H9 (cell line): ENCODE data around the gene ITSN1. TPM values are rescaled to one million over a fixed set of nuclear protein-coding genes. Genes with fewer than 3 reads are reported as not detected.

Experiments used
- DNase-seq: peaks from one replicate; pipeline ENCODE4 v3.0.0-alpha.2; 2017
- H2AFZ ChIP-seq: one replicate; pipeline ENCODE4 v1.6.1; 2013; ENCODE audit warnings: mild to moderate bottlenecking, low read length, control low read depth, moderate library complexity
- H2AK5ac ChIP-seq: 2 replicates; pipeline ENCODE4 v1.6.1; 2013; ENCODE audit warnings: low read length, control low read depth, mixed read lengths; ENCODE audit not compliant: insufficient read length
- H2BK120ac ChIP-seq: one replicate; pipeline ENCODE4 v1.6.1; 2013; ENCODE audit warnings: low read depth, mild to moderate bottlenecking, low read length, control low read depth, inconsistent platforms; ENCODE audit not compliant: poor library complexity, severe bottlenecking
- H2BK12ac ChIP-seq: 2 replicates; pipeline ENCODE4 v1.6.1; 2013; ENCODE audit warnings: low read length, control low read depth, mixed read lengths, low read depth; ENCODE audit not compliant: insufficient read length
- H2BK15ac ChIP-seq: 2 replicates; pipeline ENCODE4 v1.6.1; 2013; ENCODE audit warnings: low read depth, low read length, control low read depth
- H2BK20ac ChIP-seq: one replicate; pipeline ENCODE4 v1.6.1; 2013; ENCODE audit warnings: low read depth, mild to moderate bottlenecking, low read length, control low read depth, inconsistent platforms; ENCODE audit not compliant: poor library complexity, severe bottlenecking
- H2BK5ac ChIP-seq: 2 replicates; pipeline ENCODE4 v1.6.1; 2013; ENCODE audit warnings: low read length, control low read depth, mixed read lengths; ENCODE audit not compliant: insufficient read length
- H3K14ac ChIP-seq: 2 replicates; pipeline ENCODE4 v1.6.1; 2013; ENCODE audit warnings: low read length, control low read depth; ENCODE audit not compliant: insufficient read depth
- H3K18ac ChIP-seq: 2 replicates; pipeline ENCODE4 v1.6.1; 2013; ENCODE audit warnings: low read depth, mild to moderate bottlenecking, mixed read lengths, low read length, control low read depth; ENCODE audit not compliant: insufficient read length
- H3K23ac ChIP-seq: 2 replicates; pipeline ENCODE4 v1.6.1; 2013; ENCODE audit warnings: low read length, control low read depth, mixed read lengths, low read depth; ENCODE audit not compliant: insufficient read length
- H3K23me2 ChIP-seq: 2 replicates; pipeline ENCODE4 v1.6.1; 2013; ENCODE audit warnings: low read depth, mild to moderate bottlenecking, mixed read lengths, low read length, control low read depth; ENCODE audit not compliant: insufficient read length, poor library complexity, severe bottlenecking
- H3K27ac ChIP-seq: 2 replicates; pipeline ENCODE4 v1.5.1; 2013; ENCODE audit warnings: low read length, control low read depth, mixed read lengths, low read depth; ENCODE audit not compliant: insufficient read length
- H3K27me3 ChIP-seq: 2 replicates; pipeline ENCODE4 v1.6.1; 2013; ENCODE audit warnings: low read length, control low read depth, inconsistent platforms; ENCODE audit not compliant: insufficient read depth
- H3K4ac ChIP-seq: 2 replicates; pipeline ENCODE4 v1.6.1; 2013; ENCODE audit warnings: low read depth, mild to moderate bottlenecking, control low read depth, inconsistent platforms, low read length, moderate library complexity
- H3K4me1 ChIP-seq: 2 replicates; pipeline ENCODE4 v1.6.1; 2013; ENCODE audit warnings: low read length, control low read depth, inconsistent platforms; ENCODE audit not compliant: insufficient read depth
- H3K4me2 ChIP-seq: 2 replicates; pipeline ENCODE4 v1.6.1; 2013; ENCODE audit warnings: low read length, control low read depth, mixed read lengths; ENCODE audit not compliant: insufficient read length, insufficient read depth
- H3K56ac ChIP-seq: 2 replicates; pipeline ENCODE4 v1.6.1; 2013; ENCODE audit warnings: low read depth, mild to moderate bottlenecking, mixed read lengths, low read length, control low read depth; ENCODE audit not compliant: insufficient read length
- H3K79me1 ChIP-seq: 2 replicates; pipeline ENCODE4 v1.6.1; 2013; ENCODE audit warnings: low read depth, mild to moderate bottlenecking, moderate library complexity, low read length, control low read depth, inconsistent platforms; ENCODE audit not compliant: insufficient read depth, poor library complexity, severe bottlenecking
- H3K79me2 ChIP-seq: 2 replicates; pipeline ENCODE4 v1.6.1; 2013; ENCODE audit warnings: low read length, control low read depth, inconsistent platforms; ENCODE audit not compliant: insufficient read depth
- H3K9ac ChIP-seq: 2 replicates; pipeline ENCODE4 v1.6.1; 2013; ENCODE audit warnings: low read length, control low read depth, mixed read lengths; ENCODE audit not compliant: insufficient read length; ENCODE audit errors: extremely low read depth
- H3K9me3 ChIP-seq: one replicate; pipeline ENCODE4 v1.6.1; 2013; ENCODE audit warnings: low read depth, low read length, inconsistent platforms; ENCODE audit not compliant: control insufficient read depth
- H3T11ph ChIP-seq: one replicate; pipeline ENCODE4 v1.6.1; 2013; ENCODE audit warnings: mild to moderate bottlenecking, low read length, control low read depth, inconsistent platforms
- H4K20me1 ChIP-seq: one replicate; pipeline ENCODE4 v1.6.1; 2013; ENCODE audit not compliant: control insufficient read depth, insufficient read length, insufficient read depth
- H4K5ac ChIP-seq: 2 replicates; pipeline ENCODE4 v1.6.1; 2013; ENCODE audit warnings: low read depth, mild to moderate bottlenecking, mixed read lengths, low read length, control low read depth; ENCODE audit not compliant: insufficient read length
- H4K8ac ChIP-seq: replicated peaks from 2 replicates; pipeline ENCODE4 v1.6.1; 2013; ENCODE audit warnings: low read length, control low read depth, mixed read lengths, low read depth; ENCODE audit not compliant: insufficient read length
- H4K91ac ChIP-seq: 2 replicates; pipeline ENCODE4 v1.6.1; 2013; ENCODE audit warnings: low read depth, mild to moderate bottlenecking, moderate library complexity, mixed read lengths, low read length, control low read depth; ENCODE audit not compliant: insufficient read length
- H3K27ac Mint-ChIP-seq, 3 experiments: 2 replicates in 2 of 3; 3 replicates in 1 of 3; pipeline ENCODE4 v1.8.0; 2020 to 2021; ENCODE audit warnings: mixed read lengths in 3 of 3, mild to moderate bottlenecking in 1 of 3, moderate library complexity in 1 of 3
- H3K27me3 Mint-ChIP-seq: 2 replicates; pipeline ENCODE4 v1.8.0; 2021; ENCODE audit warnings: low read depth, mild to moderate bottlenecking, moderate library complexity, mixed read lengths
- H3K36me3 Mint-ChIP-seq, 3 experiments: 2 replicates in 2 of 3; 3 replicates in 1 of 3; pipeline ENCODE4 v1.8.0; 2020 to 2021; ENCODE audit warnings: low read depth in 3 of 3, mixed read lengths in 3 of 3; ENCODE audit not compliant: insufficient read depth in 1 of 3
- H3K4me1 Mint-ChIP-seq, 2 experiments: 2 replicates each; pipeline ENCODE4 v1.8.0; 2020; ENCODE audit warnings: mixed read lengths in 2 of 2
- H3K4me3 Mint-ChIP-seq, 2 experiments: 2 replicates in 1 of 2; 3 replicates in 1 of 2; pipeline ENCODE4 v1.8.0; 2020 to 2021; ENCODE audit warnings: mild to moderate bottlenecking in 2 of 2, mixed read lengths in 2 of 2, moderate library complexity in 1 of 2
- H3K9me3 Mint-ChIP-seq, 2 experiments: 2 replicates in 1 of 2; 3 replicates in 1 of 2; pipeline ENCODE4 v1.8.0; 2020; ENCODE audit warnings: mild to moderate bottlenecking in 2 of 2, mixed read lengths in 2 of 2, moderate library complexity in 1 of 2
- WGBS: extraction: QIAGEN DNeasy Blood & Tissue Kit; methylation state at CpG from one replicate; pipeline ENCODE4 v1.1.7; 2013; ENCODE audit warnings: missing lambda C conversion rate, low lambda C conversion rate, mixed read lengths; ENCODE audit not compliant: insufficient read length; ENCODE audit errors: extremely low coverage; 5-methylcytosine and 5-hydroxymethylcytosine counted together
- total RNA-seq: library from RNA; stranded (reverse); gene quantifications from 2 replicates; pipeline ENCODE4 v1.2.1, GENCODE V29; 2021
- TF ChIP-seq, protein P1 (sequence below): fragments of 200-600 bp; sonication (generic); conservative IDR thresholded peaks from 3 replicates; pipeline ENCODE4 v1.8.0; 2021; ENCODE audit warnings: antibody characterized with exemption, mild to moderate bottlenecking

Gene ITSN1
- total RNA-seq, 1 experiment from 2014 or later = 94.2 TPM

DNA sequence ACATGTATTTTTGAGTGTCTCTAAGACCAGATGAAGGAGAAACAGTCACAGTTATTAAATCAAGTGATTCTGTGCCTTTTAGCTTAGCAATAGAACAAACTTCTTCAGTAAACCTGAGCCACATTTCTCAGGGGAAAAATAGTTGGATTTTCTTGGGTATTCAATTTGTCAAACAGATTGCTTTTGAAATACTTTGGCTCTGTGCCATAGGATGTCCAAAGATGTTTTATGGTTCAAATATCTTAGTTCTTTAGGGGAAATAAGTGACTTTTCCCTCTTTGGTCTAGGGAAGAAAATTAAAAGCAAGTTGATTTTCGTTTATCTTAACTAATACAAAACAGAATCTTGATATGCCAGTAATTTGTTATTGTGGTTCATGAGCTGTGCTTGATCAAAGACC is 147.4 kb downstream of the ITSN1 start:
- no peak overlapping the region for H2AFZ ChIP-seq

More for the DNA sequence above, 147.4 kb downstream of the ITSN1 start:
- H2BK20ac ChIP-seq = no peak overlapping the region
- H4K91ac ChIP-seq = no peak overlapping the region
- Mint-ChIP-seq H3K4me1 (peaks cover 27 to 32% of the 10 kb centered on the region in 2 experiments), H3K36me3 (peaks cover 2 to 31% (median 2%) of the 10 kb centered on the region in 3 experiments; a peak in 6 of 7 replicates), H3K9me3 (no peaks in the 10 kb centered on the region), H3K4me3 (no peak overlapping the region), H3K27ac (no peak overlapping the region), H3K27me3 (no peaks in the 10 kb centered on the region)
- no CpG with 5 or more reads among the region's 1 CpG for whole genome bisulfite sequencing
- no peak overlapping the region for H3K4me2 ChIP-seq
- no peak overlapping the region for H3K4ac ChIP-seq
- no peak overlapping the region for H2BK15ac ChIP-seq
- no peak overlapping the region for H3K56ac ChIP-seq
- no peak overlapping the region for H2BK120ac ChIP-seq
- H3K14ac ChIP-seq = no peak overlapping the region
- no peak overlapping the region for H3T11ph ChIP-seq
- H4K8ac ChIP-seq = no peak overlapping the region
- no peak overlapping the region for H2AK5ac ChIP-seq
- H3K18ac ChIP-seq = no peak overlapping the region
- H3K23me2 ChIP-seq = no peaks in the 10 kb centered on the region
- no peak overlapping the region for H2BK12ac ChIP-seq
- peaks cover 12% of the 10 kb centered on the region for H3K4me1 ChIP-seq
- H3K27me3 ChIP-seq = no peaks in the 10 kb centered on the region
- DNase-seq = no peak
- TF ChIP-seq, protein P1, sequence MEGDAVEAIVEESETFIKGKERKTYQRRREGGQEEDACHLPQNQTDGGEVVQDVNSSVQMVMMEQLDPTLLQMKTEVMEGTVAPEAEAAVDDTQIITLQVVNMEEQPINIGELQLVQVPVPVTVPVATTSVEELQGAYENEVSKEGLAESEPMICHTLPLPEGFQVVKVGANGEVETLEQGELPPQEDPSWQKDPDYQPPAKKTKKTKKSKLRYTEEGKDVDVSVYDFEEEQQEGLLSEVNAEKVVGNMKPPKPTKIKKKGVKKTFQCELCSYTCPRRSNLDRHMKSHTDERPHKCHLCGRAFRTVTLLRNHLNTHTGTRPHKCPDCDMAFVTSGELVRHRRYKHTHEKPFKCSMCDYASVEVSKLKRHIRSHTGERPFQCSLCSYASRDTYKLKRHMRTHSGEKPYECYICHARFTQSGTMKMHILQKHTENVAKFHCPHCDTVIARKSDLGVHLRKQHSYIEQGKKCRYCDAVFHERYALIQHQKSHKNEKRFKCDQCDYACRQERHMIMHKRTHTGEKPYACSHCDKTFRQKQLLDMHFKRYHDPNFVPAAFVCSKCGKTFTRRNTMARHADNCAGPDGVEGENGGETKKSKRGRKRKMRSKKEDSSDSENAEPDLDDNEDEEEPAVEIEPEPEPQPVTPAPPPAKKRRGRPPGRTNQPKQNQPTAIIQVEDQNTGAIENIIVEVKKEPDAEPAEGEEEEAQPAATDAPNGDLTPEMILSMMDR = no peak
- no peak overlapping the region for H3K27ac ChIP-seq
- H3K79me2 ChIP-seq = no peaks in the 10 kb centered on the region
- H2BK5ac ChIP-seq = no peak overlapping the region
- no peak overlapping the region for H3K9ac ChIP-seq
- no peaks in the 10 kb centered on the region for H3K79me1 ChIP-seq
- H4K20me1 ChIP-seq = no peaks in the 10 kb centered on the region
- H3K9me3 ChIP-seq = no peaks in the 10 kb centered on the region
- H3K23ac ChIP-seq = no peak overlapping the region
- no peak overlapping the region for H4K5ac ChIP-seq
